Lung (tissue), 12 donors: ENCODE results near the gene SYT8. TPM values are rescaled to one million over a fixed set of nuclear protein-coding genes. Genes with fewer than 3 reads are reported as not detected.
A peak's percentile ranks its signal among the peaks of the same experiment; 100 is the strongest.

Source experiments
- ATAC-seq: fragments of 200-7000 bp; cut with Tn5 transposase; one replicate; pipeline ENCODE4 v1.9.1; 2020; ENCODE audit warnings: moderate number of reproducible peaks; ENCODE audit not compliant: insufficient read depth, low FRiP score
- DNase-seq, 3 donors: peaks; one replicate each; pipeline ENCODE4 v3.0.0-alpha.2; 2013 to 2017
- H3K27ac ChIP-seq, 2 donors: one replicate each; pipeline ENCODE4 v1.5.1; 2013; ENCODE audit warnings: mild to moderate bottlenecking in 2 of 2, moderate library complexity in 2 of 2, control low read depth in 1 of 2, inconsistent platforms in 1 of 2, low read depth in 1 of 2, low read length in 1 of 2
- H3K27me3 ChIP-seq, 3 donors: one replicate each; pipeline ENCODE4 v1.5.1; 2013; ENCODE audit warnings: low read length in 2 of 3; ENCODE audit not compliant: control insufficient read depth in 3 of 3, insufficient read depth in 3 of 3
- H3K36me3 ChIP-seq, 4 donors: one replicate each; pipeline ENCODE4 v1.5.1; 2013; ENCODE audit warnings: low read length in 4 of 4, mild to moderate bottlenecking in 1 of 4, moderate library complexity in 1 of 4; ENCODE audit not compliant: control insufficient read depth in 4 of 4, insufficient read depth in 4 of 4
- H3K4me1 ChIP-seq, 5 donors: one replicate each; pipeline ENCODE4 v1.5.1; 2013; ENCODE audit warnings: low read length in 5 of 5, mild to moderate bottlenecking in 2 of 5, moderate library complexity in 1 of 5; ENCODE audit not compliant: control insufficient read depth in 5 of 5, insufficient read depth in 5 of 5
- H3K4me3 ChIP-seq: one replicate; pipeline ENCODE4 v1.5.1; 2013; ENCODE audit warnings: mild to moderate bottlenecking, control low read depth, moderate library complexity
- H3K9ac ChIP-seq, 2 donors: one replicate each; pipeline ENCODE4 v1.5.1; 2013; ENCODE audit warnings: low read length in 2 of 2, control low read depth in 1 of 2; ENCODE audit not compliant: insufficient read depth in 1 of 2
- H3K9me3 ChIP-seq, 4 donors: one replicate each; pipeline ENCODE4 v1.5.1; 2013; ENCODE audit warnings: low read length in 3 of 4, mild to moderate bottlenecking in 1 of 4, moderate library complexity in 1 of 4; ENCODE audit not compliant: control insufficient read depth in 4 of 4, insufficient read depth in 3 of 4
- CTCF ChIP-seq: IDR thresholded peaks from 2 replicates; pipeline ENCODE4 v1.5.1; 2012; ENCODE audit warnings: mild to moderate bottlenecking; ENCODE audit errors: control extremely low read depth, extremely low read depth
- WGBS, 2 donors: extraction: QIAGEN DNeasy Blood & Tissue Kit; methylation state at CpG; one replicate each; pipeline ENCODE4 v1.1.7; 2013; 5-methylcytosine and 5-hydroxymethylcytosine counted together
- polyA plus RNA-seq, 2 donors: library from polyadenylated mRNA; stranded (reverse); fragments of 200-250 nt; gene quantifications; one replicate each; pipeline ENCODE4 v1.2.1, GENCODE V29; 2013
- total RNA-seq, 2 donors: library from RNA; depleted of rRNA in 1 of 2; stranded (reverse); fragments of >200 nt in 1 of 2; gene quantifications; one replicate each; pipeline ENCODE4 v1.2.1, GENCODE V29; 2014 to 2021
- donor health status: control.
- donor health status: control.
- donor health status: Bipolar disorder and iron deficiency.
- donor health status: healthy.
- donor health status: DM: yes; HTN: yes; CAD: no.

SYT8 gene
- total and polyA plus RNA-seq, 4 donors: 2.7 to 40.6 (median 16.9) TPM

GRCh38 chr11:1838426-1839144 lies 3.8 kb downstream of the SYT8 start, which contains the start of gene TNNI2:
Gene TNNI2, plus strand, starts transcription at chr11:1838981. Its CDS starts 716 bp downstream, at chr11:1839697.
- DNase-seq (no peak), ATAC-seq (no peak)
- Histone ChIP-seq H3K9me3 (no peaks in the 10 kb centered on the region), H3K4me3 (no peak within 1 kb of the TSS), H3K9ac (no peak within 1 kb of the TSS), H3K27me3 (no peaks in the 10 kb centered on the region), H3K27ac (peak within 1 kb of the TSS in 1 of 2 donors; percentile 14), H3K36me3 (no peaks in the 10 kb centered on the region), H3K4me1 (peaks cover 0 to 13% (median 0%) of the 10 kb centered on the region in 5 donors)
- WGBS, 2 donors: 89 to 95% methylated on average over 32 of the region's 32 CpGs
- TF ChIP-seq CTCF: no peak

GRCh38 chr11:1839204-1839923 lies 4.6 kb downstream of the SYT8 start:
- whole genome bisulfite sequencing, 2 donors: 55 to 69% methylated on average over 12 of the region's 12 CpGs
- DNase-seq (no peak), ATAC-seq (no peak)
- peak overlapping the region in 1 of 2 donors; percentile 14 for H3K27ac ChIP-seq
- H3K9me3 ChIP-seq: no peaks in the 10 kb centered on the region
- no peaks in the 10 kb centered on the region for H3K27me3 ChIP-seq
- peaks cover 0 to 6% (median 3%) of the 10 kb centered on the region in 5 donors for H3K4me1 ChIP-seq
- H3K36me3 ChIP-seq: no peaks in the 10 kb centered on the region
- no peak overlapping the region for H3K4me3 ChIP-seq
- no peak for TF ChIP-seq CTCF
- H3K9ac ChIP-seq: no peak overlapping the region

DNA sequence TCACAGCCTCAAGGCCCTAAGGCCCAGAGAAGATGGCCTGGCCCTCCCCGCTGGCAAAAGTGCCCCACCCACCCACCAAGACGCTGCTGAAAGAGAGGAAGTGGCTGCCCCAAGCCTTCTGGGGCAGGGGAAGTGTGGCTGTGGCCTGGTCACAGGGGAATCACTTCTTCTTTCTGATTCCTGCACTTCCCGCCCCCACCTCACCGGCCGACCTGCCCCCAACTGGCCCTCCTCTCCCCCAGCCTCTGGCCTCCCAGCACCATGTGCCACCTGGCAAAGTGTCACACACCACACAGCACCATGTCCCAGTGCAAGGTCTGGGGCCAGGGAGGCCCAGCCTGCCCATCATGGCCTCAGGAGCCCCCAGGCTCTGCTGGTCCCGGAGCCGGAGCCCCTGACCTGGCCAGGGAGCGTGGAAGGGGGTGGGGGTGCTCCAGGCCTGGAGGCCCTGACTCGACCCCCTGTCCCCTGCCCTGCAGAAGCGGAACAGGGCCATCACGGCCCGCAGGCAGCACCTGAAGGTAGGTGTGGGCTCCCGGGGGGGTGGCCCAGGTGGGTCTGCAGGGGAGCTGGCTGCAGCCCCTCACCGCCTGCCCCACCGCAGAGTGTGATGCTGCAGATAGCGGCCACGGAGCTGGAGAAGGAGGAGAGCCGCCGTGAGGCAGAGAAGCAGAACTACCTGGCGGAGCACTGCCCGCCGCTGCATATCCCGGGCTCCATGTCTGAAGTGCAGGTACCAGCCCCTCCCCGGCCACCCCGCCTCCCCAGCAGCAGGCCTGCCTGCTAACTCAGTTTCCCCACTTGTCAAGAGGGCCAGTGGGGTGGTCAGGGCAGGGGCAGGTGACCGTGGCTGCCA lies 5.4 kb downstream of the SYT8 start:
- Histone ChIP-seq H3K27me3 (peaks cover 0 to 4% (median 0%) of the 10 kb centered on the region in 3 donors), H3K36me3 (no peaks in the 10 kb centered on the region), H3K9ac (no peak overlapping the region), H3K4me3 (no peak overlapping the region), H3K4me1 (peaks cover 0 to 9% (median 0%) of the 10 kb centered on the region in 5 donors), H3K9me3 (no peaks in the 10 kb centered on the region), H3K27ac (peak overlapping the region in 1 of 2 donors; percentile 42)
- WGBS, 2 donors: 59 to 68% methylated on average over 26 of the region's 26 CpGs
- peak; percentile 44 for ATAC-seq
- no peak for TF ChIP-seq CTCF
- DNase-seq: no peak
